GM06990 (cell line): Measurements from ENCODE around the gene KLF2.

Source experiments
- DNase-seq: peaks from one replicate; pipeline ENCODE4 v3.0.0-alpha.2; 2011; ENCODE audit not compliant: insufficient read length; ENCODE audit errors: extremely low read depth
- H3K27me3 ChIP-seq: replicated peaks from 2 replicates; pipeline ENCODE4 v1.6.0; 2011; ENCODE audit warnings: low read length; ENCODE audit not compliant: control insufficient read depth, insufficient read depth
- H3K36me3 ChIP-seq: 2 replicates; pipeline ENCODE4 v1.5.1; 2011; ENCODE audit warnings: low read length; ENCODE audit not compliant: control insufficient read depth, insufficient read depth
- H3K4me3 ChIP-seq: replicated peaks from 2 replicates; pipeline ENCODE4 v1.5.1; 2011; ENCODE audit warnings: low read depth, mild to moderate bottlenecking, control low read depth, low read length
- TF ChIP-seq, protein P1 (sequence below): IDR thresholded peaks from 2 replicates; pipeline ENCODE4 v1.5.1; 2011; ENCODE audit warnings: low read length, control low read depth, mild to moderate bottlenecking, inconsistent platforms; ENCODE audit not compliant: insufficient read depth, poor library complexity, severe bottlenecking

KLF2 gene

DNA sequence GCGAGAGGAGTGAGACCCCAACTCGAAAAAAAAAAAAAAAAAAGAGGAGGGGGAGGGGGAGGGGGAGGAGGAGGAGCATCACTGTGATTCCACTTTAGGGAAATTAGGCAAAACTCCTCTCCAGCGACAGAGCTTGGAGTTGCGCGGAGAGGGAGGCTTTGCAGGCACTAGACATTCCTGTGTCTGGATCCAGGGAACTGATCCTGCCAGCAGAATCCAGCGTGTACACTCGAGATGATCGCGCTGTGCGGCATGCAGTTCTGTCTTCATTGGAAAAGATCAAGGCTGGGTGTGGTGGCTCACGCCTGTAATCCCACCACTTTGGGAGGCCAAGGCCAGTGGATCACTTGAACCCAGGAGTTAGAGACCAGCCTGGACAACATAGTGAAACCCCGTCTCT, 29.6 kb upstream of the KLF2 start:
- DNase-seq: no peak
- Histone ChIP-seq H3K36me3 (no peaks in the 10 kb centered on the region), H3K4me3 (no peak overlapping the region), H3K27me3 (no peaks in the 10 kb centered on the region; the same call in 1 of the 2 replicates)
- TF ChIP-seq, protein P1, sequence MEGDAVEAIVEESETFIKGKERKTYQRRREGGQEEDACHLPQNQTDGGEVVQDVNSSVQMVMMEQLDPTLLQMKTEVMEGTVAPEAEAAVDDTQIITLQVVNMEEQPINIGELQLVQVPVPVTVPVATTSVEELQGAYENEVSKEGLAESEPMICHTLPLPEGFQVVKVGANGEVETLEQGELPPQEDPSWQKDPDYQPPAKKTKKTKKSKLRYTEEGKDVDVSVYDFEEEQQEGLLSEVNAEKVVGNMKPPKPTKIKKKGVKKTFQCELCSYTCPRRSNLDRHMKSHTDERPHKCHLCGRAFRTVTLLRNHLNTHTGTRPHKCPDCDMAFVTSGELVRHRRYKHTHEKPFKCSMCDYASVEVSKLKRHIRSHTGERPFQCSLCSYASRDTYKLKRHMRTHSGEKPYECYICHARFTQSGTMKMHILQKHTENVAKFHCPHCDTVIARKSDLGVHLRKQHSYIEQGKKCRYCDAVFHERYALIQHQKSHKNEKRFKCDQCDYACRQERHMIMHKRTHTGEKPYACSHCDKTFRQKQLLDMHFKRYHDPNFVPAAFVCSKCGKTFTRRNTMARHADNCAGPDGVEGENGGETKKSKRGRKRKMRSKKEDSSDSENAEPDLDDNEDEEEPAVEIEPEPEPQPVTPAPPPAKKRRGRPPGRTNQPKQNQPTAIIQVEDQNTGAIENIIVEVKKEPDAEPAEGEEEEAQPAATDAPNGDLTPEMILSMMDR: no peak

DNA sequence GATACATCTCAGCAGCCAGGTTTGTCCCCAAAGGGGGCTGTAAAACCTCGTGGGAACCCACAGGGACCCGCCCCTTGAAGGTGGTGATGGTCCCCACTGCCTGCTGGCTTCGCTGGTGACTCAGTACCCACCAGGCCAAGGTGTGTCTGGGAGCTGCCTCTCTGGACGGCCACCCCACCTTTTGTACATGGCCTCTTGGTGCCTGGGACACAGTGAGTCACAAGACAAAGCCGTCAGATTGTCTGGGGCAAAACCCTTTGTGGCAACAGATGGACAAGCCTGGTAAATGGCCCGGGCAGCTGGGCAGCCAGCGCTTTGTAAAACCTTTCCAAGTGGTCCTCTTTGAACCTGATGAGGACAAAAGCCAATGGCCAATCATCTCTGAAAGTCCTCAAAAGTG, 27.9 kb upstream of the KLF2 start:
- Histone ChIP-seq H3K36me3 (no peaks in the 10 kb centered on the region), H3K4me3 (no peak overlapping the region), H3K27me3 (no peaks in the 10 kb centered on the region)
- TF ChIP-seq, protein P1: no peak
- no peak for DNase-seq

GRCh38 chr19:16297575-16298178, 26.9 kb upstream of the KLF2 start:
- Histone ChIP-seq H3K4me3 (no peak overlapping the region), H3K27me3 (no peaks in the 10 kb centered on the region), H3K36me3 (no peaks in the 10 kb centered on the region)
- no peak for DNase-seq
- TF ChIP-seq, protein P1: no peak

DNA sequence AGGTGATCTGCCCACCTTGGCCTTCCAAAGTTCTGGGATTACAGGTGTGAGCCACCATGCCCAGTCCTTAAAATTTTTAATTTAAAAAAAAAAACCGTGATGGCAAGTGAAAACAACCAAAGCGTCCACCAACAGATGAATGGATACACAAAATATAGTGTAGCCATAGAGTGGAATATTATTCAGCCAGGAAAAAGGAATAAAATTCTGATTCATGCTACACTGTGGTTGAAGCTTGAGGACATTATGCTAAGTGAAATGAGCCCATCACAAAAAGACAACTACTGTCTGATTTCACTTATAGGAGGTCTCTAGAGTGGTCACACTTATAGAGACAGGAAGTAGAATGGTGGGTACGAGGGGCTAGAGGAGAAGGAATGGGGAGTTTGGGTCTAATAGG, 26.3 kb upstream of the KLF2 start:
- Histone ChIP-seq H3K4me3 (no peak overlapping the region), H3K36me3 (no peaks in the 10 kb centered on the region), H3K27me3 (no peaks in the 10 kb centered on the region)
- TF ChIP-seq, protein P1: no peak
- no peak for DNase-seq

- no peak overlapping the region for H3K4me3 ChIP-seq
- DNase-seq: peak; percentile 64
- TF ChIP-seq, protein P1: no peak
- H3K36me3 ChIP-seq: no peaks in the 10 kb centered on the region
- H3K27me3 ChIP-seq: no peaks in the 10 kb centered on the region
These were observed 22.5 kb upstream of the KLF2 start for GRCh38 chr19:16301999-16302694.
